CD4-positive, CD25-positive, alpha-beta regulatory T cell (primary cell): ENCODE results near the gene TNIK. TPM values are rescaled to one million over a fixed set of nuclear protein-coding genes. Genes with fewer than 3 reads are reported as not detected.

Experiments
- ATAC-seq, 2 donors: fragments of 150-1000 bp; cut with Tn5 transposase; one replicate each; pipeline ENCODE4 v1.10.0; 2021; ENCODE audit warnings: low read depth in 2 of 2, moderate number of reproducible peaks in 2 of 2, moderate library complexity in 1 of 2
- DNase-seq, 3 donors: peaks; one replicate each; pipeline versions ENCODE4 v3.0.0 to v3.0.0-alpha.2; 2012 to 2022; ENCODE audit warnings: mixed read lengths in 1 of 3
- H3K27ac ChIP-seq: one replicate; pipeline ENCODE4 v1.7.0; 2013; ENCODE audit warnings: mild to moderate bottlenecking, low read length; ENCODE audit not compliant: insufficient read depth, poor library complexity, severe bottlenecking
- H3K27me3 ChIP-seq: one replicate; pipeline ENCODE4 v1.7.0; 2013; ENCODE audit warnings: low read length; ENCODE audit not compliant: control insufficient read depth, insufficient read depth
- H3K36me3 ChIP-seq: one replicate; pipeline ENCODE4 v1.7.0; 2013; ENCODE audit warnings: mild to moderate bottlenecking, low read length, moderate library complexity; ENCODE audit not compliant: control insufficient read depth, insufficient read depth
- H3K4me1 ChIP-seq: 2 replicates; pipeline ENCODE4 v1.7.0; 2013; ENCODE audit warnings: mild to moderate bottlenecking, low read length; ENCODE audit not compliant: insufficient read depth, control insufficient read depth, poor library complexity, severe bottlenecking
- H3K4me3 ChIP-seq: one replicate; pipeline ENCODE4 v1.7.0; 2013; ENCODE audit warnings: low read depth, mild to moderate bottlenecking, low read length, moderate library complexity
- H3K9me3 ChIP-seq, 2 experiments: 1 replicate in 1 of 2; 2 replicates in 1 of 2; pipeline ENCODE4 v1.7.0; 2013; ENCODE audit warnings: low read length in 2 of 2, mild to moderate bottlenecking in 1 of 2, moderate library complexity in 1 of 2; ENCODE audit not compliant: control insufficient read depth in 2 of 2
- H3K27ac Mint-ChIP-seq, 3 donors: one replicate each; pipeline ENCODE4 v1.8.0; 2020 to 2022; ENCODE audit warnings: mild to moderate bottlenecking in 3 of 3, mixed read lengths in 3 of 3, moderate library complexity in 2 of 3
- H3K27me3 Mint-ChIP-seq: one replicate; pipeline ENCODE4 v1.8.0; 2022; ENCODE audit warnings: mild to moderate bottlenecking, mixed read lengths
- H3K36me3 Mint-ChIP-seq: one replicate; pipeline ENCODE4 v1.8.0; 2020; ENCODE audit warnings: mixed read lengths
- H3K4me1 Mint-ChIP-seq, 4 donors: one replicate each; pipeline ENCODE4 v1.8.0; 2020 to 2022; ENCODE audit warnings: mixed read lengths in 4 of 4, mild to moderate bottlenecking in 1 of 4
- H3K4me3 Mint-ChIP-seq, 4 donors: one replicate each; pipeline ENCODE4 v1.8.0; 2020 to 2022; ENCODE audit warnings: mild to moderate bottlenecking in 4 of 4, mixed read lengths in 4 of 4, moderate library complexity in 3 of 4
- H3K9me3 Mint-ChIP-seq, 7 donors: one replicate each; pipeline ENCODE4 v1.8.0; 2020 to 2022; ENCODE audit warnings: mixed read lengths in 7 of 7, mild to moderate bottlenecking in 3 of 7, moderate library complexity in 2 of 7
- polyA plus RNA-seq, 4 donors: library from polyadenylated mRNA; unstranded; fragments of 300-500 nt; fragmentation: Illumina TruSeq; gene quantifications; one replicate each; pipeline ENCODE4 v1.2.3, GENCODE V29; 2021
- total RNA-seq: library from RNA; stranded (reverse); gene quantifications from one replicate; pipeline ENCODE4 v1.2.3, GENCODE V29; 2022

TNIK gene
- total and polyA plus RNA-seq, 5 donors from 2014 or later, result 14.7 to 162 (median 22.3) TPM

GRCh38 chr3:171194965-171195364 lies 265.2 kb downstream of the TNIK start:
- Mint-ChIP-seq H3K9me3 (peaks cover 0 to 4% (median 0%) of the 10 kb centered on the region in 7 donors), H3K27ac (no peak overlapping the region), H3K27me3 (no peaks in the 10 kb centered on the region), H3K36me3 (peaks cover 48% of the 10 kb centered on the region), H3K4me3 (no peak overlapping the region), H3K4me1 (peaks cover 27 to 34% (median 30%) of the 10 kb centered on the region in 4 donors)
- ATAC-seq, result no peak
- Histone ChIP-seq H3K4me1 (no peaks in the 10 kb centered on the region), H3K27me3 (no peaks in the 10 kb centered on the region), H3K4me3 (no peak overlapping the region), H3K36me3 (peaks cover 9% of the 10 kb centered on the region), H3K27ac (no peak overlapping the region), H3K9me3 (no peaks in the 10 kb centered on the region)
- DNase-seq, result no peak

GRCh38 chr3:171193693-171194092 lies 266.5 kb downstream of the TNIK start:
- no peaks in the 10 kb centered on the region for H3K27me3 Mint-ChIP-seq
- Histone ChIP-seq H3K9me3 (no peaks in the 10 kb centered on the region), H3K27ac (no peak overlapping the region), H3K36me3 (peaks cover 11% of the 10 kb centered on the region), H3K27me3 (no peaks in the 10 kb centered on the region), H3K4me1 (no peaks in the 10 kb centered on the region), H3K4me3 (no peak overlapping the region)
- H3K36me3 Mint-ChIP-seq, result peaks cover 53% of the 10 kb centered on the region
- no peak overlapping the region for H3K27ac Mint-ChIP-seq
- H3K4me3 Mint-ChIP-seq, result no peak overlapping the region
- ATAC-seq (no peak), DNase-seq (no peak)
- peaks cover 30 to 40% (median 35%) of the 10 kb centered on the region in 4 donors for H3K4me1 Mint-ChIP-seq
- H3K9me3 Mint-ChIP-seq, result peaks cover 0 to 4% (median 0%) of the 10 kb centered on the region in 7 donors

- Mint-ChIP-seq H3K36me3 (peaks cover 49% of the 10 kb centered on the region), H3K27ac (peak overlapping the region in 2 of 3 donors; percentile 3 to 51)
- no peaks in the 10 kb centered on the region for H3K4me1 ChIP-seq
Measured at GRCh38 chr3:171192176-171192854, 267.9 kb downstream of the TNIK start.

GRCh38 chr3:171190668-171191067 lies 269.5 kb downstream of the TNIK start:
- Histone ChIP-seq H3K27me3 (no peaks in the 10 kb centered on the region), H3K36me3 (peaks cover 14% of the 10 kb centered on the region), H3K4me3 (no peak overlapping the region), H3K27ac (no peak overlapping the region), H3K4me1 (no peaks in the 10 kb centered on the region), H3K9me3 (no peaks in the 10 kb centered on the region)
- H3K4me3 Mint-ChIP-seq, result no peak overlapping the region
- peaks cover 31 to 48% (median 39%) of the 10 kb centered on the region in 4 donors for H3K4me1 Mint-ChIP-seq
- no peak for DNase-seq
- H3K27ac Mint-ChIP-seq, result peak overlapping the region in 2 of 3 donors; percentile 3 to 50
- H3K36me3 Mint-ChIP-seq, result peaks cover 41% of the 10 kb centered on the region
- ATAC-seq, result no peak
- no peaks in the 10 kb centered on the region for H3K9me3 Mint-ChIP-seq
- no peaks in the 10 kb centered on the region for H3K27me3 Mint-ChIP-seq

More at GRCh38 chr3:171192176-171192854, 267.9 kb downstream of the TNIK start:
- Mint-ChIP-seq H3K4me3 (no peak overlapping the region), H3K9me3 (no peaks in the 10 kb centered on the region), H3K27me3 (no peaks in the 10 kb centered on the region), H3K4me1 (peaks cover 28 to 39% (median 35%) of the 10 kb centered on the region in 4 donors)
- DNase-seq (no peak), ATAC-seq (no peak)
- Histone ChIP-seq H3K27ac (no peak overlapping the region), H3K9me3 (no peaks in the 10 kb centered on the region), H3K36me3 (peaks cover 11% of the 10 kb centered on the region), H3K4me3 (no peak overlapping the region), H3K27me3 (no peaks in the 10 kb centered on the region)

GRCh38 chr3:171189394-171190080 lies 270.7 kb downstream of the TNIK start:
- no peaks in the 10 kb centered on the region for H3K27me3 ChIP-seq
- peaks cover 8% of the 10 kb centered on the region for H3K4me1 ChIP-seq
- H3K4me3 Mint-ChIP-seq, result no peak overlapping the region
- peaks cover 11% of the 10 kb centered on the region for H3K36me3 ChIP-seq
- no peaks in the 10 kb centered on the region for H3K27me3 Mint-ChIP-seq
- peaks cover 39 to 59% (median 47%) of the 10 kb centered on the region in 4 donors for H3K4me1 Mint-ChIP-seq
- DNase-seq (peak in 1 of 3 donors; percentile 32), ATAC-seq (no peak)
- peak overlapping the region in 2 of 3 donors; percentile 34 to 59 for H3K27ac Mint-ChIP-seq
- H3K36me3 Mint-ChIP-seq, result peaks cover 44% of the 10 kb centered on the region
- no peak overlapping the region for H3K27ac ChIP-seq
- H3K9me3 ChIP-seq, result no peaks in the 10 kb centered on the region
- H3K9me3 Mint-ChIP-seq, result no peaks in the 10 kb centered on the region
- H3K4me3 ChIP-seq, result no peak overlapping the region

- DNase-seq (peak in 2 of 3 donors; percentile 35 to 48), ATAC-seq (peak in 1 of 2 donors; percentile 55)
- peaks cover 13% of the 10 kb centered on the region for H3K36me3 ChIP-seq
- no peaks in the 10 kb centered on the region for H3K27me3 ChIP-seq
- H3K4me3 Mint-ChIP-seq, result no peak overlapping the region
- peaks cover 11% of the 10 kb centered on the region for H3K4me1 ChIP-seq
- H3K9me3 Mint-ChIP-seq, result no peaks in the 10 kb centered on the region
- H3K4me1 Mint-ChIP-seq, result peaks cover 34 to 70% (median 52%) of the 10 kb centered on the region in 4 donors
- peak overlapping the region in 1 of 3 donors; percentile 65 for H3K27ac Mint-ChIP-seq
- no peak overlapping the region for H3K4me3 ChIP-seq
- H3K36me3 Mint-ChIP-seq, result peaks cover 45% of the 10 kb centered on the region
- no peaks in the 10 kb centered on the region for H3K9me3 ChIP-seq
- H3K27me3 Mint-ChIP-seq, result no peaks in the 10 kb centered on the region
- no peak overlapping the region for H3K27ac ChIP-seq
Measured at GRCh38 chr3:171187706-171188290, 272.4 kb downstream of the TNIK start.

GRCh38 chr3:171186817-171187500 lies 273.2 kb downstream of the TNIK start:
- no peak overlapping the region for H3K4me3 ChIP-seq
- no peaks in the 10 kb centered on the region for H3K9me3 Mint-ChIP-seq
- H3K27ac ChIP-seq, result no peak overlapping the region
- H3K27me3 ChIP-seq, result no peaks in the 10 kb centered on the region
- H3K4me1 Mint-ChIP-seq, result peaks cover 39 to 73% (median 52%) of the 10 kb centered on the region in 4 donors
- H3K9me3 ChIP-seq, result no peaks in the 10 kb centered on the region
- DNase-seq (no peak), ATAC-seq (no peak)
- peak overlapping the region; percentile 3 to 65 (median 52) for H3K27ac Mint-ChIP-seq
- H3K36me3 Mint-ChIP-seq, result peaks cover 42% of the 10 kb centered on the region
- H3K36me3 ChIP-seq, result peaks cover 18% of the 10 kb centered on the region
- H3K27me3 Mint-ChIP-seq, result no peaks in the 10 kb centered on the region
- H3K4me1 ChIP-seq, result peaks cover 11% of the 10 kb centered on the region
- no peak overlapping the region for H3K4me3 Mint-ChIP-seq
